Gastrocnemius medialis (tissue), 4 donors: ENCODE results near the gene ARV1. TPM values are rescaled to one million over a fixed set of nuclear protein-coding genes. Genes with fewer than 3 reads are reported as not detected.

ENCODE experiments used
- ATAC-seq, 2 donors: fragments of 150-250 bp; one replicate each; pipeline ENCODE4 v1.9.1; 2016
- DNase-seq, 2 donors: peaks; one replicate each; pipeline ENCODE4 v3.0.0-alpha.2; 2019
- H3K27ac ChIP-seq, 4 donors: fragments of 200-600 bp; sonication (generic); 1 replicate in 1 of 4; 2 replicates in 3 of 4; pipeline ENCODE4 v1.5.1; 2016 to 2018; ENCODE audit warnings: mild to moderate bottlenecking in 2 of 4, moderate library complexity in 1 of 4
- H3K27me3 ChIP-seq, 3 donors: fragments of 200-600 bp; sonication (generic) in 2 of 3; 1 replicate in 1 of 3; 2 replicates in 2 of 3; pipeline versions ENCODE4 v1.5.1 to v1.6.0; 2016 to 2019; ENCODE audit warnings: mild to moderate bottlenecking in 1 of 3, moderate library complexity in 1 of 3
- H3K36me3 ChIP-seq, 2 donors: fragments of 200-600 bp; sonication (generic) in 1 of 2; one replicate each; pipeline ENCODE4 v1.5.1; 2017 to 2018
- H3K4me1 ChIP-seq, 2 donors: fragments of 200-600 bp; sonication (generic) in 1 of 2; one replicate each; pipeline ENCODE4 v1.5.1; 2016 to 2017; ENCODE audit warnings: mild to moderate bottlenecking in 2 of 2
- H3K4me3 ChIP-seq, 4 donors: fragments of 200-600 bp; sonication (generic) in 3 of 4; 1 replicate in 1 of 4; 2 replicates in 3 of 4; pipeline ENCODE4 v1.5.1; 2016 to 2019; ENCODE audit warnings: mild to moderate bottlenecking in 2 of 4
- H3K9me3 ChIP-seq, 3 donors: fragments of 200-600 bp; sonication (generic) in 2 of 3; 1 replicate in 1 of 3; 2 replicates in 2 of 3; pipeline ENCODE4 v1.5.1; 2016 to 2019
- POLR2A ChIP-seq, 2 donors: fragments of 450-650 bp; IDR thresholded peaks; one replicate each; pipeline ENCODE4 v1.6.1; 2017; ENCODE audit warnings: antibody characterized with exemption in 2 of 2, mild to moderate bottlenecking in 2 of 2, moderate library complexity in 2 of 2
- in situ Hi-C, 4 donors: fragments of 200-750 bp; cut with MboI; loops; one replicate each; pipeline versions ENCODE4 v1.15.0 to v1.8.0; 2017; ENCODE audit warnings: low sequenced_read_pairs in 4 of 4
- intact Hi-C: fragments of 100-400 bp; cut with DNase I; formaldehyde crosslinking; loops from one replicate; pipeline ENCODE4 v1.15.1; 2023; ENCODE audit warnings: low total_unique reads
- total RNA-seq, 4 donors: library from RNA; depleted of rRNA; stranded (reverse); fragments of >200 nt; gene quantifications; one replicate each; pipeline versions ENCODE4 v1.1.0 to v1.2.3, GENCODE V29; 2016
- TF ChIP-seq, protein P1 (sequence below), 5 experiments: fragments of 450-650 bp in 3 of 5; fragments of 200-600 bp in 2 of 5; sonication (generic) in 2 of 5; IDR thresholded peaks in 4 of 5; conservative IDR thresholded peaks in 1 of 5; 1 replicate in 4 of 5; 2 replicates in 1 of 5; pipeline ENCODE4 v1.5.1; 2016 to 2019; ENCODE audit warnings: antibody characterized with exemption in 5 of 5, mild to moderate bottlenecking in 3 of 5, moderate library complexity in 3 of 5

The ARV1 gene
- total RNA-seq, 4 donors from 2014 or later = 7.9 to 21.3 (median 10.5) TPM

DNA sequence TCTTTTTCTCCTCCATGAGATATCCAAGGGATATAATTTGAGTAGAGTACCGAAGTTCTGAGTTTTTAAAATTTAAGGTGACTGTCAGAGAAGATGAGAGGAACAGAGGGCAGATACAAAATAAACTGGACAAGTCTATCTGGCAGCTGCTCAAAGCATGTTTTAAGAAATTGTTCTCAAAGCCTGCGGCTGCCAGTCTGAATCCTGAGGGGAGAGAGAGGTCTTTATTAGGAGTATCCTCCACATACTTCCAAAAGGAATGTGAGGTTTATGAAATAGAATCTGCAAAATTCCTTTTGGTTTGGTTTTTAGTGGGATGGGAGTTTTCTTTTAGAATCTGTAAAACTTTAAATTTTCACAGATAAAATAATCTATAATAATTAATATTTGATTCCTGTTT, 41.5 kb upstream of the ARV1 start:
- TF ChIP-seq POLR2A (IDR thresholded peaks at IDR 0.05) = no peak
- TF ChIP-seq, protein P1, sequence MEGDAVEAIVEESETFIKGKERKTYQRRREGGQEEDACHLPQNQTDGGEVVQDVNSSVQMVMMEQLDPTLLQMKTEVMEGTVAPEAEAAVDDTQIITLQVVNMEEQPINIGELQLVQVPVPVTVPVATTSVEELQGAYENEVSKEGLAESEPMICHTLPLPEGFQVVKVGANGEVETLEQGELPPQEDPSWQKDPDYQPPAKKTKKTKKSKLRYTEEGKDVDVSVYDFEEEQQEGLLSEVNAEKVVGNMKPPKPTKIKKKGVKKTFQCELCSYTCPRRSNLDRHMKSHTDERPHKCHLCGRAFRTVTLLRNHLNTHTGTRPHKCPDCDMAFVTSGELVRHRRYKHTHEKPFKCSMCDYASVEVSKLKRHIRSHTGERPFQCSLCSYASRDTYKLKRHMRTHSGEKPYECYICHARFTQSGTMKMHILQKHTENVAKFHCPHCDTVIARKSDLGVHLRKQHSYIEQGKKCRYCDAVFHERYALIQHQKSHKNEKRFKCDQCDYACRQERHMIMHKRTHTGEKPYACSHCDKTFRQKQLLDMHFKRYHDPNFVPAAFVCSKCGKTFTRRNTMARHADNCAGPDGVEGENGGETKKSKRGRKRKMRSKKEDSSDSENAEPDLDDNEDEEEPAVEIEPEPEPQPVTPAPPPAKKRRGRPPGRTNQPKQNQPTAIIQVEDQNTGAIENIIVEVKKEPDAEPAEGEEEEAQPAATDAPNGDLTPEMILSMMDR (IDR thresholded peaks at IDR 0.05 in 4 of 5, conservative IDR thresholded peaks at IDR 0.05 in 1 of 5) = no peak
- in situ Hi-C loops (loop anchor here in 1 of 4 donors (25.0 kb wide), 1 partner anchor 275 kb away; no protein-coding TSS in a partner anchor), intact Hi-C loops (no loop called here)
- Histone ChIP-seq H3K4me1 (peaks cover 0 to 14% of the 10 kb centered on the region in 2 donors), H3K27me3 (no peaks in the 10 kb centered on the region), H3K9me3 (no peaks in the 10 kb centered on the region), H3K27ac (no peak overlapping the region), H3K36me3 (no peaks in the 10 kb centered on the region), H3K4me3 (no peak overlapping the region)
- ATAC-seq (no peak), DNase-seq (no peak)

DNA sequence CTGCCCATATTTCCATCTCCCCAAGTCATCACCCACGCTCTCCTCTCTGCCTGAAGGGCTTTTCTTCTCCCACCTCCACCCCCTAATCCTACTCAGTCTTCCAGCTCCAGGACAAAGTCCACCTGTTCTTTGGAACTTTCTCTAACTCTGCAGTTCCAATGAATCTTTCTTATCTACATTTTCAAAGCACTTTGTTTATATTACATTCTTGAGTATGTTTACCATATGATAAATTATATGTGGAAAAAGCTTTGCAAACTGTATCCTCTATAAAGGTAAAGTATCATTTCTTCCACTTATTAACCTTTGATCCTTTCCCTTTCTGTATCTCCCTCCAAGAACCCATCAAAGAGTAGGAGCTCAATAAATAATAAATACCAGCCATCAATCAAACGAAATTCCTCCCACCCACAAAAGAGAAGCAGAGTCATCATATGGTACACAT, 39.9 kb upstream of the ARV1 start:
- Histone ChIP-seq H3K36me3 (peaks cover 0 to 6% of the 10 kb centered on the region in 2 donors), H3K9me3 (no peaks in the 10 kb centered on the region), H3K4me1 (peaks cover 0 to 14% of the 10 kb centered on the region in 2 donors), H3K4me3 (no peak overlapping the region), H3K27ac (no peak overlapping the region), H3K27me3 (no peaks in the 10 kb centered on the region)
- TF ChIP-seq, protein P1 (IDR thresholded peaks at IDR 0.05 in 4 of 5, conservative IDR thresholded peaks at IDR 0.05 in 1 of 5) = no peak
- no peak for TF ChIP-seq POLR2A (IDR thresholded peaks at IDR 0.05)
- ATAC-seq (no peak), DNase-seq (no peak)
- in situ Hi-C loops = loop anchor here in 1 of 4 donors (25.0 kb wide), 1 partner anchor 273 kb away; no protein-coding TSS in a partner anchor
- intact Hi-C loops = no loop called here

DNA sequence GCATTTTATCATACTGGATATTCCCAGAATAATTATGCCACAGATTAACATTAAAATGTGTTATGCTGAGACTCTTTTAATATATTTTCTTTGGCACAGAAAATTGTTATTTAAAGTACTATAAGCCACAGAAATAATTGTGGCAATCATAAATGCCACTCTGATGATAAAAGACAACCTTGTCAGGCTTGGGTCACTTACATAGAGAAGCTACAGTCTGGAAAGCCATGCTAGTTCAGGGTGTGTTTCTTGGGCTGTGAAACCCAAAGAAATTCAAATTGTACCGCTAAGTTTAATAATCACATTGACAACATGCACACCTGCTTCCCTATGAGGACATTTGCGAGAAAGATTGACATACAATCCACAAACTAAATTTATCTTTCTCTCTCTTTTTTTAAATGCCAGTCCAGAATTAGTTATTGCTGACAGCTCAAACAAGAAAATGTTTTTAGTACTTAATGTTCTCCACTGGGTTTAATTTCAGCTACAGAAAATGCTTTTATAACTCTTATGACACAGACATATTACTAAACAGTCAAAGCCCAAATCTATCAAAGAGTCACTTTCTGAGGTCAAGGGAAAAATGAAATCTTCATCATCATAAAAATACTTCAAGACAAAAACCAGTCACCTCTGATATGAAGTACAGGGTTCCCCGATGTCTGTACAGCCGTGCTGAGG, 38.9 kb upstream of the ARV1 start:
- Histone ChIP-seq H3K4me3 (no peak overlapping the region), H3K27me3 (no peaks in the 10 kb centered on the region), H3K4me1 (peaks cover 0 to 14% of the 10 kb centered on the region in 2 donors), H3K36me3 (peaks cover 0 to 6% of the 10 kb centered on the region in 2 donors), H3K9me3 (no peaks in the 10 kb centered on the region), H3K27ac (peak overlapping the region in 1 of 4 donors; percentile 9)
- no peak for TF ChIP-seq POLR2A (IDR thresholded peaks at IDR 0.05)
- TF ChIP-seq, protein P1 (IDR thresholded peaks at IDR 0.05 in 4 of 5, conservative IDR thresholded peaks at IDR 0.05 in 1 of 5) = no peak
- intact Hi-C loops (no loop called here), in situ Hi-C loops (loop anchor here in 1 of 4 donors (25.0 kb wide), 1 partner anchor 272 kb away; no protein-coding TSS in a partner anchor)
- DNase-seq = no peak
- peak in 1 of 2 donors; percentile 45 for ATAC-seq

DNA sequence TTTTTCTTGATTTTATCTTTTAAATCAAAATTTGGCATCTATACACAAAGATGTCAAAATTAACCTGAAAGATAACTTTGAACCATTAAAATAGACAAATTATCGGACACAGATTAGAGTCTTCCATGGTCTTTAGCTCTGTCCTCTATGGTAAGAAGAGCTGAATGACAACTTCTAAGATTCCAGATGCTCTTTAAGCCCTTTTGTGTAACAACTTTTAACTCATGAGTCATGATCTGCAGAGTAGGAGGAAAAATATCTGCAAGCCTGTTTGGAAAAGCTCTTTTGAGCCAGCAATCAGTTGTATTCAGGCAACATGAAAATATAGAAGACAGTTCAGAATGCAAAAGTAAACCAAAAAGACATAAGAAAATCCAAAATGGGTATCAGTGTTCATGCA, 38.0 kb upstream of the ARV1 start:
- H3K27ac ChIP-seq = no peak overlapping the region

More for the DNA sequence above, 38.0 kb upstream of the ARV1 start:
- Histone ChIP-seq H3K9me3 (no peaks in the 10 kb centered on the region), H3K36me3 (peaks cover 0 to 6% of the 10 kb centered on the region in 2 donors), H3K4me3 (no peak overlapping the region), H3K27me3 (no peaks in the 10 kb centered on the region), H3K4me1 (peaks cover 0 to 14% of the 10 kb centered on the region in 2 donors)
- in situ Hi-C loops (loop anchor here in 1 of 4 donors (25.0 kb wide), 1 partner anchor 271 kb away; no protein-coding TSS in a partner anchor), intact Hi-C loops (no loop called here)
- ATAC-seq = peak in 1 of 2 donors; percentile 58
- no peak for DNase-seq
- TF ChIP-seq POLR2A (IDR thresholded peaks at IDR 0.05) = no peak
- TF ChIP-seq, protein P1 (IDR thresholded peaks at IDR 0.05 in 4 of 5, conservative IDR thresholded peaks at IDR 0.05 in 1 of 5) = no peak
